Activated T-helper 2 cell treated with anti-CD3 and anti-CD28 coated beads, Interferon-gamma antibody, Interleukin-2, Interleukin-4, amounts not matched to agents 10 μg/mL and 5 μg/mL and 100 μg/mL, durations not matched to agents 14 hours and 24 hours and 36 hours (primary cell): ENCODE data around the gene RPGRIP1L. TPM values are rescaled to one million over a fixed set of nuclear protein-coding genes. Genes with fewer than 3 reads are reported as not detected.

Experiments used
- total RNA-seq: library from RNA; stranded (reverse); gene quantifications from 2 replicates; pipeline ENCODE4 v1.2.3, GENCODE V29; 2022

The RPGRIP1L gene
- total RNA-seq, 1 donor from 2014 or later = 9.6 TPM

Other genes starting within 250 kb of the RPGRIP1L start
- 17.1 and 20.5 TPM in 2 replicates for gene AKTIP, start 200.7 kb downstream of the RPGRIP1L start, total RNA-seq
- gene FTO, start 297 bp upstream of the RPGRIP1L start, total RNA-seq = 62.1 and 62.7 TPM in 2 replicates